HG02840 (cell line): ENCODE measurements around the gene OSER1.

Source experiments
- ATAC-seq: cut with Tn5 transposase; IDR thresholded peaks from one replicate; pipeline ENCODE4 v1.9.1; 2021; ENCODE audit warnings: mild to moderate bottlenecking, moderate library complexity, moderate number of reproducible peaks; ENCODE audit not compliant: unreplicated experiment, low FRiP score

Gene OSER1

DNA sequence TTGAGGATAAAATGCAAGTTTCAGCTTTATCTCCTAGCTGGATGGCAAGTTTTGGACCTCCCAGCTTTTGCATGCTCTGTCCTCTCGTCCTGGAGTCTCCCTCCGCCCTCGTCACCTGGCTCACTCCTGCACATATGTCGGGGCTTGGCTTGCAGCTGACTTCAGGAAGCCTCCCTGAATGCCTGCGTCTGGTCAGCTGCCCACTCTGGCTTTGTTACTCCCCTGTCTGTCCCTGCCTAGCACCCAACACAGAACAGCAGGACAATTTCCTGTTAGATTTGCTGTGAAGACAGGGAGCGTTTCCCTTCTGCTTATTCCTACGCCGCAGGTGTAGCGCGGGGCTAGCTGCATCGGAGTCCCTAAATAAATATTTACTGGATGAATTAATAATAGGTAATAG lies 29.0 kb downstream of the OSER1 start:
- no peak for ATAC-seq

DNA sequence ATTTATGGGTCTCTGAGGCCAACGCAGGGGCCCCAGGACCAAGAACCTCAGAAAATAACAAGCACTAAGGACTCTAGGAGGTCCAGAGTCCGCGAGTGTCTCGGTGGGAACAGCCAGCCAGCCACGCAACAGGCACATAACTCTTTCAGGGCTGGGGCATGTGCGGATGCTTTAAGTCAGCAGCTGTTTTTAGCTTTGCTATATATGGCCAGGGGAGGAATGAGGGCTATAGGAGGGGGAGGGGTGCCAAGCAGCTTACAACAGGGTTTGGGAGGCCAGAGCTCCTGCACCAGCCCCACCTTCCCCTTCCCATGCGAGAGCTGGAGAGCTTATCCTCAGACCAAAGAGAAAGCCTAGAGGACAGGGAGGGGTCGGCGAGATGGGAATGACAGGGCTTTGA lies 29.8 kb downstream of the OSER1 start:
- no peak for ATAC-seq

DNA sequence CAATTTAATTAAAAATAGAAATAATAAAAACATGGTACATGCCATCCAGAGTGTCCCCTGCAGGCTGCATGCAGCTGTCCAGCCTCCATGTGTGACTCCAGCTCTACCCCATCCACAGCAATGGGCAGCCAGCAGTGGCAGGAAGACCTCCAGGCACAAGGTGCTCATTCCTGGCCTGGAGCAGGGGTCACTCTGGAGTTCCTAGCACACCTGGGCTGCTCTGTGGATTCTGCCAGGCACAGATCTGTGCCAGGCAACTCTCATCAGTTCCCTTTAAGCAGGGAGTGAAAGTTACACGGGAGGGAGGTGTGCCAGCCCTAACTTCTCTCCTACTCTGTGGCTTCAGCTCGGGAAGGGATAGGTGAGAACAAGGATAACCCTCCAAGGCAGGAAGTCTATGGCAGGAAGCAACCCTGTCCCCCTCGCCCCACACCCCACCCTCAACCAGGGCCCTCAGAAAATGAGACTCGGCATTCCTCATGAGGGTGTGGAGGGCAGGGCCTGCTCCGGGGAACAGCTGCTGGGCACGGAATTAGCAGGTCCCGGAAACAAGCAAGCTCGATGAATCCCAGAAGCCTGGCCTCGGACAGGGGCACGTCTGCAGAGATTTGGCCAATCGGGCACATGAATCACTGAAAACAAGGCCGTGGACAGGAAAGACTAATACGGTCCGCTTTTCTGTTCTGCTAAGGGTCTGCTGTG lies 33.6 kb downstream of the OSER1 start:
- no peak for ATAC-seq

DNA sequence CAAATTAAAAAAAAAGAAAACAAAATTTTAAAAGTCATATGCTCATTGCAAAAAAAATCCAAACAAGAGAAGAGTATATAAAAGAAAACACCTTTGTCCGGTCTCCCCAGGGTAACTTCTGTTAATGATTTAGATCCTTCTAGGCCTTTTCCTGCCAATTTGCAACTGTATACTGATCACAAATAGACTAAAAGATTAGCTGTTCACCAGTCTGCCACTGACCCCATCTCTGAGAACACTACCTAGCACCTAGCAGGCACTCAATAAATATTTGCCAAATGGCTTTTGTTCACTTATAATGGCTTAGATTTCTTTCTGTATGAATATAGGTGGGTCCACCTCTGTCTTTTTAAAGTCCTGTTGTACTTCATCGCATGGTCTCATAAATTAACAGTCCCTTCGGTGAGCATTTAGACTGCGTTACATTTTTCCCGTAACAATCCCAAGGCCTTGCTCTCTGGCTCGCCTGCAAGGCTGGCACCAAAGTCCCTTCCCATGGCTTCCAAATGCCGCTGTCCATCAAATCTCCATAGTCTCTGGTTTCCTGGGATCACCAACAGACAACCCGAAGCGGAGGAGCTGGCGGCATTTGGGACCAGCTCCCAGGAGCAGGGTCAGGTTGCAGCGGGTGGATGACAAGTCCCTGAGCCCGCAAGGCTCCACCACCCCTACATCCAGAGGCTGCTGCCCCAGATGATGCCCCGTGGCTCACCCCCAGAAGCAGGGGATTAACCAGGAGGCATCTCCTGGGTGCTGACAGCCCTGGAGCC lies 35.4 kb downstream of the OSER1 start:
- no peak for ATAC-seq

DNA sequence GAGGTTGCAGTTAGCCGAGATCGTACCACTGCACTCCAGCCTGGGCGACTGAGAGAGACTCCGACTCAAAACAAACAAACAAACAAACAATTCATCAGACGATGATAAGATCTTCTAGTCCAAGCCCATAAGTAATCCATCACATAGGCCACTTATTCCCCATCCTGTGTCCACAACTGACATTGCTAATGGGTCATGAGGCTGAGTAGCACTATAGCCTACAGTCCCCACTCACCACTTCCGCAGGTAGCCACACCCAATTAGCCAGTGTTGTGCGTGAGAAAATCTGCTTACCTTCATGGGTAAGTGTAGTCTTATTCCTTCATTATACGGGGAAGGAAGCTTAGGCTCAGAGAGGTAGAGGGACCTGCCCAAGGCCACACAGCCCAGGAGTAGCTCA lies 36.7 kb downstream of the OSER1 start:
- no peak for ATAC-seq

DNA sequence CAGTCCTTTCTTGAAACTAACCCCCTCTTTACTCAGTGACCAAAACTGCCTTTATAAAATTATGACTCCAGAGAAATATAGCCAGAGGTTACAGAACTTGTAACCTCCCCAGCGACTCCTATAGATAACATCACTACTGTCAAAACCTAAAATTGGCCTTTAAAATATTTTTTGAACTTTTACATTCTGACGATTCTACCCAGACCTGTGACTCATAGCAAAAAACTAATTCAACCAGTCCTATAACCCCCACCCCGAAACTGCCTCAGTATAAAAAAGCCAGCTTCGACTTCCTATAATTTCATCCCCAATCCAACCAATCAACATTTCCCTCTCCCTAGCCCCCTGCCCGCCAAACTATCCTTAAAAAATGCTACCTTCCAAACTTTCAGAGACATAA lies 37.5 kb downstream of the OSER1 start:
- no peak for ATAC-seq

DNA sequence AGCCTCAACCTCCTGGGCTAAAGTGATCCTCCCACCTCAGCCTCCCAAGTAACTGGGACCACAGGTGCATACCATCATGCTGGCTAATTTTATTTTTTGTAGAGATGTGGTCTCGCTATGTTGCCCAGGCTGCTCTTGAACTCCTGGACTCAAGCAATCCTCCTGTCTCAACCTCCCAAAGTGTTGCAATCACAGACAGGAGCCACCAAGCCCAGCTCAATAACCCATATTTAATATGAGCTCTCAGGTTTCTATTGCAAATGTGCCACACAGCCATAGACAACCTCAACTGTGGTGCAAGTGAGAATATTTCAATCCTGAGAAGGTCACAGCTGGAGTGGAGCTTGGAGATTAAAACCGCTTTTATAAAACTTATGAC lies 38.0 kb downstream of the OSER1 start:
- ATAC-seq: no peak

DNA sequence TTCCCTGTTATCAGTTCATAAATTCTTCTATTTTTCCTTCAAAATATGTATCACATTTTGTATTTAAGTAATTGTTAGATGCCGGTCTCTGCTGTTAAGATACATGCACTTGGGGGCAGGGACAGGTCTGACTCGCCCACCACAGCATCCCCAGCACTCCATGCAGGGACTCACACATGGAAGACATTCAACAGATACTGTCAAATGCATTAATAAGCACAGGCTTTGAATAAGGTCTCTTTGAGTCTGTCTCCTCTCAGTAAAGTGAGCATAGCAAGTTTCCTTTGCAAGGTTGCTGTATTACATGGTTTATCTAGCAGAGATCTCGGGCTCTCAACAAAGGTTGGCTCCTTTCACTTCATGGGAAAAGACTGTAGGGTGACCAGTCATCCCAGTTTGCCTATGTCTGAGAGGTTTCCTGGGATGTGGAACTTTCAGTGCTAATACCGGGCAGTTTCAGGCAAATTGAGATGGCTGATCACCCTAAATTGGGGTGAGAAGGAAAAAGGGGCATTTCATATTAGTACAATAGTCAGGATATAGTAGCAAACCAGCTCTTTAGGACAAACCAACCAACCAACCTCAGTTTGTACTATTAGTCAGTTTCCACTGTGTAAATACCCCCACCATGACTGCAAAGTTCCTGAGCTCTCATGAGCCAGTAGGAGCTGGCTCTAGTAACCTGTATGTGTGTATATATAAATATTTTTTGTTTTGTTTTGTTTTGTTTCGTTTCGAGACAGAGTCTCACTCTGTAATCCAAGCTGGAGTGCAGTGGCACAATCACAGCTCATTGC lies 38.6 kb downstream of the OSER1 start:
- ATAC-seq: no peak

DNA sequence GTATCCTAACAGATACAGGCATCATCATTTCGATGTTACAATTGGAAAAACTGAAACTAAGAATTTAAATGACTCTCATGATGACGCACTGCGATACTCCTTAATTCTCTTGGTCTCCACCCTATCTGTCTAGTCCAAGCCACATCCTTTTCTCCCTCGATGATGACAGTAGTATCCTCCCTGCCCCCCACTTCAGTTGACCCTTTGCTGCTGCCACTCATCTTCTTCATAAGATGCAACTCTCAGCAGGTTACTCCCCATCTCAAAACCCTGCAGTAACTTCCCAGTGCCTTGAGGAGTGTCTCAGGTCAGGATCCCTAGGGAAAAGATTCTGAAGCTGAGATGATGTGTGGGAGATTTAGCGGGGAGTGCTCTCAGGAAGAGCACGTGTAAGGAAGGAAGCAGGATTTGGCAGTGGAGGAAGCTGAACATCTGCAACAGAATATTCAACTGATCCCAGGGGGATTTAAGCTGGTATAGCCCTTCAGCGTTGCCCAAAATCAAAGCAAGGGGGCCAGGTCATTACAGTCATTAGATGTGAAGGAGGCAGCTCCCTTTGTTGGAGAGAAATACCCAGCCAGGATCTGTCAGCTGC lies 39.7 kb downstream of the OSER1 start:
- no peak for ATAC-seq

DNA sequence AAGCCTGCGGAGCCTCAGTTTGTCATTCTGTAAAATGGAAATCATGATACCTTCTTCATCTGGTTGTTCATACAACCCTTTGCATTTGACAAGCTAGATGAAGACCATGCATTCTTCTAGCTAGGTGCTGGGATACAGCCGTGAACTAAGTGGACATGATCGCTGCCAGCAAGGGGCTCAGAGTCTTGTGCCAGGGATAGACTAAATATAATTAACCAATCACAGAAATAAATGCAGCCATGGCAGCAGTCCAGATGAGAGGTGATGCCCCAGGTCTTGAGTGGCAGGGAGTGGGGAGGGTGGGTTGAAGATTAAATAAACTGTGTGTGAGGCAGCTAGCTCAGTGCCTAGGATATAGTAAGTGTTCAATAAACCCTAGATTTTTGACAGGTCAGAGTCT lies 42.8 kb downstream of the OSER1 start:
- no peak for ATAC-seq

DNA sequence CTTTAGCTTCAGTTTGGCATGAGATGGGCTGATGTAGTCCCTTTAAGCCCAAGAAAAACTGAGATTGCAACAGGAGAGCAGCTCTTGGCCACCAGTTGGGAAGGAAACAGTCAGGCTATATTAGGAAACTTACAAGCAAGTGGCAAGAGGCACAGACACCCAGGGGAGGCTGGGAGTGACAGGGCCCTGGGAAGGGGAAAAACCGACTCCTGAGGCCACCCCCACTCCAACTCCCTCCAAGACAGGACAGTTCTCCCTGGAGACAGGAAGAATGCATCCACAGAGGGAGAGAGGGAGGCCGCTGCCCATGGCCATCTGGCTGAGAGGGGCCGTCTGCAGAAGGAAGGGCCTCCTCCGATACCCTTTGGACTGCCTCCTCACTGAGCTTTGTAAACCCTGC lies 44.1 kb downstream of the OSER1 start:
- ATAC-seq: no peak

DNA sequence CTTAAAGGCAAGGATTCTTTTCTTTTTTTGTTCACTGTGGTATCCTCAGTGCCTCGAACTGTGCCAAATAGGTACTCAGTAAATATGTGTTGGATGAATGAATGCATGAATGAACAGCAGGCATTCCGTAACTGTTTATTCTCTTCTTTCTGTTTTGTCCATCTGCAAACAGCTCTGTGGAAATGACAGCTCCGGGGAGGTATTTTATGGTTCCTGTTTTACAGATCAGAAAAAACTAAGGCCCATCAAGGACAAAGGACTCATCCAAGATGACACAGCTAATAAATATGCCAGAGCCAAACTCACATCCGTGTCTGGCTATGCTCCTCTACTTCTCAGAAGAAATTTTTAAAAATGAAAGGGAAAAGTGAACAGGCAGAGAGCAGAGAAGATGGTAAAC lies 44.6 kb downstream of the OSER1 start:
- ATAC-seq: no peak

DNA sequence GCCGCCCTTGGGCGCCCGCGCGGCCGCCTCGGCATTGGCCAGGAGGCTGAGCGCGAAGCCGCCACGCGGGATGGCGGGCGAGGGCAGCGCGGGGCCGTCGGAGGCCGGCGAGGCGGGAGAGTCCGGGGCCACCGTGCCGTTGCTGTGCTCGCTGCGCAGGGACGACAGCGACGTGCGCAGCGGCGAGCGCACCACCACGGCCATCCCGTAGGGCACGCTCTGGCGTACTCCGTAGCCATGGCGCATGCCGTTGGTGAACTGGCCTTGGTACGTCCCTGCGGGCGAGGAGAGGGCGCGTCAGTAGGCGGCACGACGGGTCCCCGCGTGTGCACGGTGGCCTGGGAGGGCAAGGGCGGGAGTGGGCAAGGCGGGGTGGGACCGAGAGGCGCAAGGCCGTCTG lies 50.4 kb downstream of the OSER1 start:
- ATAC-seq: no peak

DNA sequence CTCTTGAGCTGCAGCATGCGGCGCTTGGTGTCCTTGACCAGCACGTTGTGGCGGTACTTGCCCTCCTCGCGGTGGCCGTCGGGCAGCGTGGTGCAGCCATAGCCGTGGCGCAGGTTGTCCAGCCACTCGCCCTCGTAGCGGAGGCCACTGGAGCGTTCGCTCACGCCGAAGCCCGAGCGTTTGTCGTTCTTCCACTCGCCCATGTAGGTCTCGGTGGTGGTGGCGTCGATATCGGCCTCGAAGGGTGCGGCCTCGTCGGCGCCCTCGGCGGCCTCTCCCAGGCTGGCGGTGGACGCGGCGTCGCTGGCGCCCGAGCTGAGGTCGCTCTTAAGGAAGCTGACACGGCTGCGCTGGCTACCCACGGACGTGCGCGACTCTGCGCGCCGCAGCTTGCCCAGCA lies 50.9 kb downstream of the OSER1 start:
- no peak for ATAC-seq

DNA sequence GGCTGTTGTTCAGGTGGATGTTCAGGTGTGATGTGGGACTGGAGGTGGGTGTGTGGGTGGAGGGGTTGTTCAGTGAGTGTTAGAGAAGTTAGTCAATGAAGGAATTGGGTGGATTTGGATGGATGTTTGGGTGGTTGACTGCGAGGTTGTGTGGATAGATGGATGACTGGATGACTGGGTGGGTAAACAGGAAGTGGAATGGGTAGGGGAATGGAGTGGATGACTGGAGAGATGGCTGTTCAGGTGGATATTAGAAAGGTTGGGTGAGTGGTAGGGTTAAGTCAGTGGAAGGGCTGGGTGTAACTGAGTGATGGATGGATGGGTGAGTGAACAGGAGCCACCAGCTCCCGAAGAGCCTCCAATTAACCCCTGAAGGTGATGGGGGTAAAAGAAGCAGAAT lies 51.4 kb downstream of the OSER1 start:
- no peak for ATAC-seq

DNA sequence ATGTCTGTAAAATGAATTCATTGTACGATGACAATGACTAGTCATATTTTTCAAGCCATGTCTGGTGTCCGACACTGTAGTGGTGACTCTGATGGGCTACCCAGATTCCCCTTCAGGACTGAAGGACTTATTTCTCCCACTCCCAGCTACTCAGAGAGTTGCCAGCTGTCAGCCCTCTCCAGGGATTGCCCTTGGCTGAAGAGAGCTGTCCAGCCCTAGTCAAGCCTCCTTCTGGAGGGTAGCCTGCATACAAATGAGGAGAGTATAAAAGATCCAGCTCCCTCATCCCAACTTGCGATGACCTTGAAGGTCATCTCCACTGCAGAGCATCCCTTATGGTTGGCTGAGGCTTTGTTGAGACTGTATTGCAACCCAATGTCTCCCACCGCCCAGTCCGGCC lies 53.5 kb downstream of the OSER1 start:
- ATAC-seq: no peak

DNA sequence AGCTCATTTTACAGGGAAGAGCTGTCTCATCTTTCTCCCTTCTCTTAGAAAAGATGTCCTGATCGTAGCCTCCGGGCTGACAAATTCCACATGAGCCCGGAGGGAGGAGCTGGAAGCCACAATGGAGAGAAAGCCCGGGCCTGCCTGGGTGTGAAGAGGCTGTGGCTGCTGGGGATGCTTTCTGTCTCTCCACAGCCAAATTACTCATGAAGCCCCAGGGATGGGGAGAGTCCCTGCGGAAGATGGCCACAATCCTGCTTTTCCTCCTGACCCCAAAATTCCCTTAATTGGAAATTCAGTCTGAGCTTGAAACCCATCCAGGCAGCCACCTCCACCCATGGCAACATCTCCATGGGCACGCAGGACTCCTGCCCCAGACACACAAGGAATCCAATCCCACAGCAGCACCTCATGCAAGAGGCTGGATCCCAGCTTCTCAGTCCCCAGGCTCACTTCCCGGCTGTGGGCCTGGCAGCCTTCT lies 56.0 kb downstream of the OSER1 start:
- ATAC-seq: no peak

DNA sequence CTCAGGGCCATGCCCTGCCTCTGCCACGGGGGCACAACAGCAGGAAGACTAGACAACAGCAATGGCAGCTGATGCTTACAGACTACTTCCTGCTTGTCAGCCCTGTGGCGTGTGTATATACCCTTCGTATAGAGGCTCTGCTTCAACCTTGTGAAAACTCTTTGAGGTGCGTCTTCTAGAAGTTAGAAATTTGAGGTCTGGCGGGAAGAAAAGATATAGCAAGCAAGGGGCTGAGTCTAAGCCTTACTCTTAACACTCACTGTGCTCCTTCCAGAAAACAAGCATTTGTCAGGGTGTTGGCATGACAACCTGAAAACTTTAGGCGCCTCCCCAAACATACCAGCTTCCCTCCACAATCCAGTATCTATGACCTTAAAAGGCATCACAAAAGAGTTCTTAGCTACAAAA lies 56.9 kb downstream of the OSER1 start:
- ATAC-seq: no peak

DNA sequence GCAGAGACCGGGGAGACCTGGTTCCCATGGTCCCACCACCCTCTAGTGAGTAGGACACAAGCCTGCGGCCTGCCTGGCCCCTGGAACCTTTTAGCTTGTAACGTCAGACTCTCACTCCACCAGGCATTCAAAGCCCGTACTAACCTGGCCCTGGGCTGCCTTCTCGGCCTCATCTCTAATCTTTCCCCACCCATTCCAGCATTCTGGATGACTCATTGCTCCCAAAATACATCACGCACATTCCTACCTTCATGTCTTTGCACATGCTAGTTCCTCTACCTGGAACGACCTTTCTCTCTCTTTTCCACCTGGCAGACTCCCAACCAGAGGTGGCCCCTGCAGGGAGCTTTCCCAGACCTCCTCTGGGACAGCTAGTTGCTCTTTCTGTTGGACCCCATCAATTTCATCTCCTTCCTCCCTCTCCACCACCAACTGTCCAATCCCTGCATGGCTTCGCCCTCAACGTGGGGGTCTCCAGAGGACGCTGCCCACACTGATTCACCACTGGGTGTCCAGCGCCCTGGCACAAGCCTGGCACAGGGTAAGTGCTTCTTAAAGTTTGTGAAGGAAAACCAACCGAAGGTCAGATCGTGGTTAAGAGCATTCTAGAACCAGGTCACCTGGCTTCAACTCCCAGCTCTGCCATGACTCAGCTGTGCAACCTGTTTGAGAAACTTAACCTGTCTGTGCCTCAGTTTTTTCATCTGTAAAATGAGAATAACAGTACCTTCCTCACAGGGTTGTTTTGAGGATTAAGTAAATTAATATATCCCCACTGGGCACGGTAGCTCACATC lies 58.8 kb downstream of the OSER1 start:
- no peak for ATAC-seq

DNA sequence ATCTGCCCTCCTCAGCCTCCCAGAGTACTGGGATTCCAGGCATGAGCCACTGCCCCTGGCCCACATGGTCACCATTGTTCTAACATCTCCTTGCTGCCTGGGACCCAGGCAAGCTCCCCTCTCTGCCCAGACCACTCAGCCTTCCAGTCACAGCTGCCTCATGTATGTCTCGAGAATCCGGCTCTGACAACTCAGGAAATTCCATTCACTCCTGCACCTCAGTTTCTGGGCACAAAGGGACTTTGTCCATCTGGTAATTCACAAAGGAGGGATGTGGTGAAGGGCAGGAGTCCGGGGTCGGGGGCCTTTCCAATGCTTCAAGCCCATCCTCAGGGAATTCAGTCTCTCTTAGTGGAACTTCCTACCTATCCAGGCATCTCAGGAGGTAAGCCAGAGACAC lies 64.3 kb downstream of the OSER1 start:
- no peak for ATAC-seq
